ENCODE results near the gene ZNF543.
A peak's percentile ranks its signal among the peaks of the same experiment; 100 is the strongest.

The ZNF543 gene

GRCh38 chr19:57359300-57359699 is 39.0 kb downstream of the ZNF543 start:
- TF ChIP-seq SIN3A (IDR thresholded peaks at IDR 0.05; ENCODE audit: borderline replicate concordance, insufficient read depth, low read length) = no peak
- TF ChIP-seq REST (IDR thresholded peaks at IDR 0.05; ENCODE audit: insufficient read depth in 1 of 2, low read depth in 2 of 2, low read length in 2 of 2) = no peak
- TF ChIP-seq POLR2AphosphoS5 (IDR thresholded peaks at IDR 0.05; ENCODE audit: low read depth, low read length) = no peak
- no peak for TF ChIP-seq TAF1 (IDR thresholded peaks at IDR 0.05; ENCODE audit: borderline replicate concordance, insufficient read depth, low read length)
- TF ChIP-seq FOXP2 (optimal IDR thresholded peaks at IDR 0.05; ENCODE audit: borderline replicate concordance, extremely low read depth, extremely low read length, insufficient read depth) = no peak

GRCh38 chr19:57362419-57362818 is 42.1 kb downstream of the ZNF543 start:
- TF ChIP-seq SIN3A (IDR thresholded peaks at IDR 0.05; ENCODE audit: borderline replicate concordance, insufficient read depth, low read length) = no peak
- TF ChIP-seq POLR2AphosphoS5 (IDR thresholded peaks at IDR 0.05; ENCODE audit: low read depth, low read length) = no peak
- no peak for TF ChIP-seq FOXP2 (optimal IDR thresholded peaks at IDR 0.05; ENCODE audit: borderline replicate concordance, extremely low read depth, extremely low read length, insufficient read depth)
- TF ChIP-seq TAF1 (IDR thresholded peaks at IDR 0.05; ENCODE audit: borderline replicate concordance, insufficient read depth, low read length) = no peak
- no peak for TF ChIP-seq REST (IDR thresholded peaks at IDR 0.05; ENCODE audit: insufficient read depth in 1 of 2, low read depth in 2 of 2, low read length in 2 of 2)

GRCh38 chr19:57362997-57363687 is 42.9 kb downstream of the ZNF543 start, which contains the start of the genes TRAPPC2B and ZNF547:
TRAPPC2B (plus strand) TSS chr19:57363551; CDS start chr19:57364834, 1,283 bp downstream.
ZNF547 (plus strand) TSS chr19:57363551; CDS start chr19:57368556, 5,005 bp downstream.
- peak; percentile 86; the same call in 1 of the 2 replicates for TF ChIP-seq SIN3A (IDR thresholded peaks at IDR 0.05; ENCODE audit: borderline replicate concordance, insufficient read depth, low read length)
- TF ChIP-seq TAF1 (IDR thresholded peaks at IDR 0.05; ENCODE audit: borderline replicate concordance, insufficient read depth, low read length) = peak; percentile 85; the same call in 1 of the 2 replicates
- TF ChIP-seq POLR2AphosphoS5 (IDR thresholded peaks at IDR 0.05; ENCODE audit: low read depth, low read length) = peak; percentile 87
- TF ChIP-seq REST (IDR thresholded peaks at IDR 0.05; ENCODE audit: insufficient read depth in 1 of 2, low read depth in 2 of 2, low read length in 2 of 2) = 0 out of 4 replicates have a peak, but pooled peaks of 1 of the 2 experiments have one; percentile 24
- peak; percentile 45 for TF ChIP-seq FOXP2 (optimal IDR thresholded peaks at IDR 0.05; ENCODE audit: borderline replicate concordance, extremely low read depth, extremely low read length, insufficient read depth)

GRCh38 chr19:57363688-57364181 is 43.5 kb downstream of the ZNF543 start:
- no peak for TF ChIP-seq SIN3A (IDR thresholded peaks at IDR 0.05; ENCODE audit: borderline replicate concordance, insufficient read depth, low read length)
- TF ChIP-seq TAF1 (IDR thresholded peaks at IDR 0.05; ENCODE audit: borderline replicate concordance, insufficient read depth, low read length) = no peak
- no peak for TF ChIP-seq FOXP2 (optimal IDR thresholded peaks at IDR 0.05; ENCODE audit: borderline replicate concordance, extremely low read depth, extremely low read length, insufficient read depth)
- no peak for TF ChIP-seq POLR2AphosphoS5 (IDR thresholded peaks at IDR 0.05; ENCODE audit: low read depth, low read length)
- TF ChIP-seq REST (IDR thresholded peaks at IDR 0.05; ENCODE audit: insufficient read depth in 1 of 2, low read depth in 2 of 2, low read length in 2 of 2) = no peak
